Measurements from ENCODE around the gene MED13L.

MED13L gene

DNA sequence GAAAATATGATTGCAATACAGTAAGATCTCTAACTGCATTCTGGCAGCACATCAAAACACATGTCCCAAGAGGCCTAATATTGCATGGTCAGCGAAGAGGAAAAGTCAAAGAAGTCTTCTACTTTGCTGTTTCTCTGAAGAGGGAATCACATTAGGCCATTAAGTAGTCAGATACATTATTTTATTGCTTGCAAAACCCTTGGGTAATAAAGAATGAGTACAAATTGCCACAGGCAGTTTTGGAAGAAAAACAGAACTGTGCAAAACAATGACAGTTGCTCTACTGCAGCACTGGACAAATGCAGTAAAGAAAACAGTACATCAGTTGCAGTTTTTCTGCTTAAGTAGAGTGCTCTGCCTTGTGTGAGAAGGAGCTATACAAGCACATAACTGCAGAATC is 211.9 kb downstream of the MED13L start:
- no peak for ATAC-seq
- TF ChIP-seq TSHZ2 (CRISPR knock-in tag; IDR thresholded peaks at IDR 0.05) = no peak
- TF ChIP-seq ISL1 (CRISPR knock-in tag; IDR thresholded peaks at IDR 0.05) = 0 out of 2 replicates have a peak, but pooled peaks have one; percentile 27

DNA sequence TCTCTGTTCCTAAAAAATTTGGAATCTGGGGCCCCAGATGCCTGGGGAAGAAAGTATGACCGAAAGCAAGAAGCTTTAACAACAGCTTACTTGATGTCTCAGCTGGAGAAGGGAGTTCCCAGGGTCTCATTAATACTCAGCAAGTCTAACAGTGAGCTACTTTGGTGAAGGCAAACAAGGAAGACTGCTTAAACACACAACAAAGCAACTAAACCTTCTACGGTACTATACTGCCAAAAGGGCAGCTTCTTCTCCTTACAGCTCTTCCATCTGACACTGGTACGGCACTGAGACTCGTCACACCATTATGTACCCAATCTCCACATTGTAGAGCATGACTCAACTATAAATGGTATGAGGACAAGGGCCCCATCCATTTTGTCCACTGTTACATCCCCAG is 213.0 kb downstream of the MED13L start:
- TF ChIP-seq, protein P1, sequence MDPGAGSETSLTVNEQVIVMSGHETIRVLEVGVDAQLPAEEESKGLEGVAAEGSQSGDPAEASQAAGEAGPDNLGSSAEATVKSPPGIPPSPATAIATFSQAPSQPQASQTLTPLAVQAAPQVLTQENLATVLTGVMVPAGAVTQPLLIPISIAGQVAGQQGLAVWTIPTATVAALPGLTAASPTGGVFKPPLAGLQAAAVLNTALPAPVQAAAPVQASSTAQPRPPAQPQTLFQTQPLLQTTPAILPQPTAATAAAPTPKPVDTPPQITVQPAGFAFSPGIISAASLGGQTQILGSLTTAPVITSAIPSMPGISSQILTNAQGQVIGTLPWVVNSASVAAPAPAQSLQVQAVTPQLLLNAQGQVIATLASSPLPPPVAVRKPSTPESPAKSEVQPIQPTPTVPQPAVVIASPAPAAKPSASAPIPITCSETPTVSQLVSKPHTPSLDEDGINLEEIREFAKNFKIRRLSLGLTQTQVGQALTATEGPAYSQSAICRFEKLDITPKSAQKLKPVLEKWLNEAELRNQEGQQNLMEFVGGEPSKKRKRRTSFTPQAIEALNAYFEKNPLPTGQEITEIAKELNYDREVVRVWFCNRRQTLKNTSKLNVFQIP (CRISPR knock-in tag; IDR thresholded peaks at IDR 0.05; ENCODE audit: borderline replicate concordance, low read depth) = no peak
- ATAC-seq = no peak

- no peak for ATAC-seq
- TF ChIP-seq ISL1 (CRISPR knock-in tag; IDR thresholded peaks at IDR 0.05) (no peak), ZFP3 (CRISPR knock-in tag; IDR thresholded peaks at IDR 0.05) (no peak), BACH2 (CRISPR knock-in tag; IDR thresholded peaks at IDR 0.05; ENCODE audit: borderline replicate concordance) (no peak), TCF4 (CRISPR knock-in tag; IDR thresholded peaks at IDR 0.05; ENCODE audit: borderline replicate concordance) (no peak), ESRRG (CRISPR knock-in tag; IDR thresholded peaks at IDR 0.05) (no peak), ZNF565 (CRISPR knock-in tag; conservative IDR thresholded peaks at IDR 0.05; ENCODE audit: low read depth) (no peak), GLIS3 (CRISPR knock-in tag; IDR thresholded peaks at IDR 0.05) (no peak), SNAI2 (CRISPR knock-in tag; IDR thresholded peaks at IDR 0.05) (no peak), CREB5 (CRISPR knock-in tag; IDR thresholded peaks at IDR 0.05; ENCODE audit: low read depth) (no peak), ZNF70 (CRISPR knock-in tag; IDR thresholded peaks at IDR 0.05) (no peak), ZC3H10 (CRISPR knock-in tag; IDR thresholded peaks at IDR 0.05) (no peak), ZNF8 (CRISPR knock-in tag; IDR thresholded peaks at IDR 0.05) (no peak), CSDC2 (CRISPR knock-in tag; IDR thresholded peaks at IDR 0.05) (no peak), PPARA (CRISPR knock-in tag; IDR thresholded peaks at IDR 0.05; ENCODE audit: borderline replicate concordance) (no peak), ZFP30 (CRISPR knock-in tag; IDR thresholded peaks at IDR 0.05) (no peak), CSRNP3 (CRISPR knock-in tag; IDR thresholded peaks at IDR 0.05) (no peak)
- TF ChIP-seq, protein P1 (CRISPR knock-in tag; IDR thresholded peaks at IDR 0.05; ENCODE audit: borderline replicate concordance, low read depth) = no peak
Observed at GRCh38 chr12:116062698-116063097, 214.8 kb downstream of the MED13L start.

DNA sequence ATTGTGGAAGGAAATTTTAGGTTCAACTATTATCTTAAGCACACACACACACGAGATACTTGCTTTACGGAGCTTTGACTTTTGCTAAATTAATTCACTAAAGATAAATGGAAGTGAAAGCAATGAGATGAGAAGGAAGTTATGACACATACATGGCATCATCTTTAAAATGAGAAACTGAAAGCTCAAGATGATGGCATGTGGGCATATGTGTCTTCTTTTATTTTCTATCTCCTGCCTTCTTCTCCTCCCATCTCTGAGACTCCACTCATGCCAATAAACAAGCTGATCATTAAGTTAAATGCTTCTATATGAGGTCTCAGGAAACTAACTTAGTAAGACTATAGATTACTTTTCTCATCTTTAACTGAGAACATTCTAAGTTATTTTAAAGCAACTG is 216.7 kb downstream of the MED13L start:
- ATAC-seq = peak; percentile 64; the same call in 2 of the 3 replicates
- TF ChIP-seq PATZ1 (CRISPR knock-in tag; IDR thresholded peaks at IDR 0.05; ENCODE audit: borderline replicate concordance) (no peak), CSRNP3 (CRISPR knock-in tag; IDR thresholded peaks at IDR 0.05) (no peak), ZC3H10 (CRISPR knock-in tag; IDR thresholded peaks at IDR 0.05) (no peak), BACH2 (CRISPR knock-in tag; IDR thresholded peaks at IDR 0.05; ENCODE audit: borderline replicate concordance) (no peak), CREB5 (CRISPR knock-in tag; IDR thresholded peaks at IDR 0.05; ENCODE audit: low read depth) (no peak), ZNF70 (CRISPR knock-in tag; IDR thresholded peaks at IDR 0.05) (no peak), ESRRG (CRISPR knock-in tag; IDR thresholded peaks at IDR 0.05) (no peak), TCF4 (CRISPR knock-in tag; IDR thresholded peaks at IDR 0.05; ENCODE audit: borderline replicate concordance) (no peak), ISL1 (CRISPR knock-in tag; IDR thresholded peaks at IDR 0.05) (no peak), ZFP30 (CRISPR knock-in tag; IDR thresholded peaks at IDR 0.05) (no peak), ZNF8 (CRISPR knock-in tag; IDR thresholded peaks at IDR 0.05) (no peak), PPARA (CRISPR knock-in tag; IDR thresholded peaks at IDR 0.05; ENCODE audit: borderline replicate concordance) (no peak)
- TF ChIP-seq, protein P1 (CRISPR knock-in tag; IDR thresholded peaks at IDR 0.05; ENCODE audit: borderline replicate concordance, low read depth) = no peak
